A172 (cell line): ENCODE data around the gene MYOM1. TPM values are rescaled to one million over a fixed set of nuclear protein-coding genes. Genes with fewer than 3 reads are reported as not detected.
A peak's percentile ranks its signal among the peaks of the same experiment; 100 is the strongest.
"Not testable (repeated sequence)": the region's sequence is repeated elsewhere in the genome, so short reads cannot be mapped to it uniquely, and the experiment has no call there.

Source experiments
- DNase-seq: peaks from one replicate; pipeline ENCODE4 v3.0.0-alpha.2; 2015; ENCODE audit warnings: low spot score
- total RNA-seq: library from RNA; depleted of rRNA; stranded (reverse); fragments of >200 nt; shearing (Covaris generic); gene quantifications from 2 replicates; pipeline ENCODE4 v1.2.3, GENCODE V29; 2014

Gene MYOM1
- total RNA-seq, 1 experiment from 2014 or later = not detected

DNA sequence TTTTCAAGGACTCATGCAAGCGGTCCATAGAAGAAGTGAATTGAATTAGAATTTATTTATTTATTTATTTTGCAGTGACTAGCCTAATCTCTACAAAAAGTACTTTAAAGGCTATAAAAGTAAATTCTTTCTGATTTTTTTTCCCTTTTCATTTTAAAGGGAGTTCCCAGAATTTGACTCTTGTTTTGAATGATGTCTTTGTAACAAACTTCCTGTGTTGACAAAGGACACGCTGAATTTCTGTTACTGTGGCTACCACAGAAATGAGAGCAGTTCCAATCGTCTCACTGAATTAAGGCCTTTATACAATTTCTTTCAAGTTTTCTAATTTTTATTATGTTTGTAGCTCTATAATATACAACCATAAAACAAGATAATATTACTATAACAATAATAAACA is 160.5 kb downstream of the MYOM1 start:
- DNase-seq = no peak

DNA sequence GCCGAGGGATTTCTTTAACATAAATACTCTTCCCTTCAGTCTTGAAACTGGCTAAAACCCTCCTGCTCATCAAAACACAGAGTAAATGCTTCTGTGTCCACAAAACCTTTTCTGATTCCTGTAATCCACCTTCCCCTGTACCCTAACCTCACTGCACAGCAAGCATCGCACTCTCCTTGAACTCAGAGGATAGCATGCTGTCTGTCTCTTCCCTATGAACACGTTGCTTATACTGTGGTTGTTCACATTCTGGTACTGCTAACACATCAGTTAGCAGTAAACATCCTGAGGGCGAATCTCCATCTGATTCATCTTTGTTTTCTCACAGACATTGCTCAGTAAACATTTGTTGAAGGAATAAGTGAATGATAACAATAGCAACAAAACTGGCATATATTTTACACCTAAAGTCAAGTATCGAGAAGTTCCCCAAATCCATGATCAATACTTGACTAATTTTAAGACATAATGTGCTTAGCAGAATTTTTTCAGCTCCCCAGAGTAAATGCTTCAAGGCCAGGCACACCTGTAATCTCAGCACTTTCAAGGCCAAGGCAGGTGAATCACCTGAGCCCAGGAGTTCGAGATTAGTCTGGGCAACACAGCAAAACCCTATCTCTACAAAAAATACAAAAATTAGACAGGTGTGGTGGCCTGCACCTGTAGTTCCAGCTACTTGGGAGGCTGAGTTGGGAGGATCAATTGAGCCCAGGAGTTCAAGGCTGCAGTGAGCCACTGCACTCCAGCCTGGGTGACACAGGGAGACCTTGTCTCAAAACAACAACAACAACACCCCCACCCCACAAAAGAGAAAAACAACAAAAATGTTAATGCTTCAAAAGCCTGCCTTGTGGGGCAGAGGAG is 161.2 kb downstream of the MYOM1 start:
- no peak for DNase-seq

- DNase-seq = no peak
Measured at GRCh38 chr18:3057526-3057925, 162.2 kb downstream of the MYOM1 start.

DNA sequence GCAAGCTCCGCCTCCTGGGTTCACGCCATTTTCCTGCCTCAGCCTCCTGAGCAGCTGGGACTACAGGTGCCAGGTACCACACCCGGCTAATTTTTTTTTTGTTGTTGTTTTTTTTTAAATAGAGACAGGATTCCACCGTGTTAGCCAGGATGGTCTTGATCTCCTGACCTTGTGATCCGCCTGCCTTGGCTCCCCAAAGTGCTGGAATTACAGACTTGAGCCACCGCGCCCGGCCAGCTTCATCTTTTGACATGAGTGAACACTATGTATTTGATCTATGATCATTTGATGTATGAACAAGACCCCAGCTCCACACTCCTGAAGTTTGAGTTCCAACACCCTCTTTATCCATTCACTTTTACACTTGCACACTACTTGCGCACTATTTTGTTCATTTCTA is 163.5 kb downstream of the MYOM1 start:
- no peak for DNase-seq

DNA sequence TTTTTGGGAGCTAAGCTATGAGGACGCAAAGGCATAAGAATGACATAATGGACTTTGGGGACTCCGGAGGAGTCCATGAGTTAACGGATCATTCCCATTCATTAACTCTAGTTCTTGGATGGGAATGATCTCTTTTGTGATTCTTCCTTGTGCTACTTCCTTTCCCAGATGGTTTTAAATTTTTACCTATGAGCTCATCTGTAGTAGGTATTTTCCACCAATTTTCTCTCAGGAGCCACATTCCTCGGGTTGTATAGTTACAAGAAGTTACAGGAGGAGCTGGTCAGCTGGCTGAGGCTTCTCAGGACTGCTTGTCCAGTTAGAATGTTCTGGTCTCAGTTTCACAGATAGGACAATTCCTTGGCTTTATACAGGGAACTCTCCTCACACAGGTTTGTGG is 164.0 kb downstream of the MYOM1 start:
- no peak for DNase-seq

GRCh38 chr18:3055186-3055728 is 164.5 kb downstream of the MYOM1 start:
- DNase-seq = no peak

GRCh38 chr18:3054780-3055179 is 165.0 kb downstream of the MYOM1 start:
- DNase-seq = no peak

DNA sequence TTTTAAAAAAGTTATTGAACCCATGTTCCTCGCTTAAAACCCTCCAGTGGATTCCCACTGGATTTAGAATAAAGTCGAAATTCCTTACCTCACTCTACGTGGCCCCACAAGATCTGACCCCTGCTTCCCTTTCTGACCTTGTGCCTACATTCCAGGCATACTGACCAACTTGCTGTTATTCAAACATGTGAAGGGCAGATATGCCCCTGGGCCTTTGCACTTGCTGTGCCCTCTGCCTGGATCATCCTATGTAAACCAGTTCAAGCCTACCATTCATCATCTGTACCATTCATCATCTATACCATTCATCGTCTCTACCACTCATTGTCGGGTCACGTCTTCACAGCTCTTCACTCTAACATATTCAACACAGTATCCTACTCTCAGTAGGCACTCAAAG is 165.6 kb downstream of the MYOM1 start:
- no peak for DNase-seq

- DNase-seq = no peak
Measured at GRCh38 chr18:3053081-3053480, 166.7 kb downstream of the MYOM1 start.

GRCh38 chr18:3052411-3052758 is 167.4 kb downstream of the MYOM1 start:
- no peak for DNase-seq

DNA sequence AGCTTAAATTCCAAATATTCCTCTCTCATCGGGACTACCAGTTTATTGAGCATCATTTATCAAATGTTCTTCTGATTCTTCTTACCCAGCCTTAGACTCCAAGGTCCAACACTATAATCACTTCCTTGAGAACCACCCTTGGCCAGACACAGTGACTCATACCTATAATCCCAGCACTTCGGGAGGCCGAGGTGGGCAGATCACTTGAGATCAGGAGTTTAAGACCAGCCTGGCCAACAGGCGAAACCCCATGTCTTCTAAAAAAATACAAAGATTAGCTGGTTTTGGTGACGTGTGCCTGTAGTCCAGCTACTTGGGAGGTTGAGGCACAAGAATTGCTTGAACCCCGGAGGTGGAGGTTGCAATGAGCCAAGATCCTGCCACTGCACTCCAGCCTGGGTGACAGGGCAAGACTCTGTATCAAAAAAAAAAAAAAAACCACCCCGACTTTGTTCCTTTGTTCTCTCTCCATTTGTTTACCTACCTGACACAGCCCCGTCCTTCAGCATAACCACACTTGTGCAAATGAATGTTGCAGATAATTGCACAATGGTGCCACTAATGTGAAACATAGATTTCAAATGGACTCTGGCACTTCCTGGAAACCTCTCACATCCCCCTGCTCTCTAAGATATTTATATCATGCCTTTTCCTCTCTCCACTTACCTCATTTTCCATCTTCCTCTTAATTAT is 167.9 kb downstream of the MYOM1 start:
- DNase-seq = peak; percentile 24

DNA sequence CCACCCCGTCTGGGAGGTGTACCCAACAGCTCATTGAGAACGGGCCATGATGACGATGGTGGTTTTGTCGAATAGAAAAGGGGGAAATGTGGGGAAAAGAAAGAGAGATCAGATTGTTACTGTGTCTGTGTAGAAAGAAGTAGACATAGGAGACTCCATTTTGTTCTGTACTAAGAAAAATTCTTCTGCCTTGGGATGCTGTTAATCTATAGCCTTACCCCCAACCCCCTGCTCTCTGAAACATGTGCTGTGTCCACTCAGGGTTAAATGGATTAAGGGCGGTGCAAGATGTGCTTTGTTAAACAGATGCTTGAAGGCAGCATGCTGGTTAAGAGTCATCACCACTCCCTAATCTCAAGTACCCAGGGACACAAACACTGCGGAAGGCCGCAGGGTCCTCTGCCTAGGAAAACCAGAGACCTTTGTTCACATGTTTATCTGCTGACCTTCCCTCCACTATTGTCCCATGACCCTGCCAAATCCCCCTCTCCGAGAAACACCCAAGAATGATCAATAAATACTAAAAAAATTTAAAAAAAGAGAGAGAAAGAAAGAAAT is 169.8 kb downstream of the MYOM1 start:
- DNase-seq = not testable (repeated sequence)

- no peak for DNase-seq
Measured at GRCh38 chr18:3048820-3049349, 170.9 kb downstream of the MYOM1 start.

DNA sequence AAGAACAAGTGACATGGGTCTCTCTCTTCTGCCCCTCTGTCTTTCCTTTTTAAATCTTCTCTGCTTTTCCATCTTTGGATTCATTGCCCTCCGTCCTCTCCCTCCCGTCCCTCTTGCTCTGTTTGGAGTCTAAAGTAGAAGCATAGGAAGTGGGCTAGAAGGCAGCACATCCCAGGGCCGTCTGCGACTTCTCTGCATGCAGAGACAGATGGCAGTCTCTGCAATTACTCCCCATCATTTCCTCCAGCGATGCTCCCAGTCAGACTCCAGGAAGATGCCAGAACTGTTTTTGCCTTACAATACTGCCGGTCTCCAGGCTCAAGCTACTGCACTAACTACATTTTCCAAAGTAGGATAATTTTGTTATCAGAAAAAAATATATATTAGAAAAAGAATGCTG is 171.6 kb downstream of the MYOM1 start:
- DNase-seq = no peak

DNA sequence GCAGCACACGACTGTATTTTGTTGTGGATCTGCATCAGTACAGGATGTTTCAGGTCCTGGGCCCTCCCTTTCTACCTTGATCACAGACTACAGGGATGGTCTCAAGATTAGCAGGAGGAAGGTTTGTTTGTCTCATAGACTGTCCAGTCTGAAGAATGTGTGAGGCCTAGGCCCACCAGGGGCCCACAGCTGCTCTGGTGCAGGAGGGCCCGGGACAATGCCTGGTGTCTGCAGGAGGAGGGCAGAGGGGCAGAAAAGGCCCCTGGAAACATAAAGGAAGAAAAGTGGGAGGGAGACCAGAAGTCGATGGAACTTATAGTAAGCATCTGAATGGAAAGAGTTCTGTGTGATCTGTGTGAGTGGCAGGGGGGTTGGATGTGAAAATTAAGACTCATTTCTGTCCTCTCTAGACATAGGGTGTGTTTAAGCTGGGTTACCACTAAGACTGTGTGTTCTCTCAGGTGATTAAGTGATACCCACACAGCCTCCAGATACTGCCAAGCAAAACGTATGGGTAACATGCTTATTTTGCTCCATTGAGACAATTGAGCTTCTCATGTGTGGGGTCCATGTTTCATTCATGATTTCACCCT is 173.5 kb downstream of the MYOM1 start:
- DNase-seq = no peak

GRCh38 chr18:3044931-3045698 is 174.7 kb downstream of the MYOM1 start:
- DNase-seq = no peak

DNA sequence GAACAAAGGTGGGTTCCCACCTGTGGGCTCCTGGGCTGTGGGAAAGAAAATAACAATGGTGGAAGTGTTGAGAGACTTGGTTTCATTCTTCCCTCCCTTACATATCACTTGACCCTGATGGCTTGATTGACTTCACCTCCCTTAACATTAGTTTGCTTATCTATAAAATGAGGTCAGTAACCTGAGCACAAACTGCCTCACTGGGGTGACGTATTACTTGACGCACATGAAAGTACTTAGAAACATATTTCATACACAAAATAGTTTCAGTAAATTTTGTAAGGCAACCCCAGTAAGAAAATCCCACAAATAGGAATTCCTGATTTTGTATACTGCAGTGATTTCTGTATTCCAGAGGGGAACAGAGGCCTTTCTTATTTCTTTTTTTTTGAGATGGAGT is 177.4 kb downstream of the MYOM1 start:
- no peak for DNase-seq

GRCh38 chr18:3041843-3042242 is 177.9 kb downstream of the MYOM1 start:
- no peak for DNase-seq

DNA sequence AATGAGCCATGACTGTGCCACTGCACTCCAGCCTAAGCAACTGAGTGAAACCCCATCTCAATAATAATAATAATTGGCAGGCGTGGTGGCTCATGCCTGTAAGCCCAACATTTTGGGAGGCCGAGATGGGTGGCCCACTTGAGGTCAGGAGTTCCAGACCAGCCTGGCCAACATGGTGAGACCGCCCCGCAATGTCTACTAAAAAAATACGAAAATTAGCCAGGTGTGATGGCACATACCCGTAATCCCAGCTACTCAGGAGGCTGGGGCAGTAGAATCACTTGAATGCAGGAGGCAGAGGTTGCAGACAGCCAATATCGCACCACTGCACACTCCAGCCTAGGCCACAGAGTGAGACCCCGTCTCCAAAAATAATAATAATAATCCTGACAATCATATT is 178.9 kb downstream of the MYOM1 start:
- no peak for DNase-seq

DNA sequence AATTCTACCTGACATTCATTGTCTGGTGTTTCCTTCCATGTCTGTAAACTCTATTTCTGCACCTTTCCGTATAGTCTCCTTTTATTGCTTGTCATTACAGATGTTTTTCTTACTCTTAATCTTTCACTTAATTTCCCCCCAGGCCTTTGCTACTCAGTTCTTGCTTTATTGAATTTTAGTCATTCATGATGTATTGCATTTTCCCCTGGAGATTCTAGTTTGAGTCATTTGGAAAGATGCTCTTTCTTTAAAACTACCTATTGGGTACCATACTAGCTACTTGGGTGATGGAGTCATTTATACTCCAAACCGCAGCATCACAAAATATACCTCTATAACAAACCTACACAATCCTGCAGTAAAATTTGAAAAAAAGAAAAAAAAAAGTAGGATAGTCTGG is 179.6 kb downstream of the MYOM1 start:
- no peak for DNase-seq

DNA sequence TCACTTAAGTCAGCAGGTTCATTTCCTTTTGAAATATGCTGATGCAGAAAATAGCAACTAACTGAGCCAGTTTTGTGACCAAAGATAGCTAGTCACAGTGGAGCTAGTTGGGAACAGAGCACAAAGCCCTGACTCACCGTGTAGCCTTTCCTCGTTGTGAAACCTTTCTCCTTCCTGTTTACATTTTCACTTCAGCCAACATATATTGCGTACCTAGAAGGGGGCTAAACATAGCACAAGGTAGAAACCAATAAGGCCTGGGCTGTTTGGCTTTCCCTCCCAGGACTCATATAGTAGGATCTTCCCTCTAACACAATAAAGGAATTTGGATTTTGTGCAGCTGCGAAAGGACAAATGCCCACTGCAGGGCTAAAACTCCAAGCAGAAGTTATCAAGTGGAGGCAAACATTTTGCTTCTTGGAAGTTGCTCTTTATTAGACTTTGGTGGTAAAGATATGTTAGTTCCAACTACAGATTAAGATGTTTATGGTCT is 182.3 kb downstream of the MYOM1 start:
- peak; percentile 81 for DNase-seq
